Stimulated activated naive CD8-positive, alpha-beta T cell treated with anti-CD3 and anti-CD28 coated beads, Interleukin-15, amount 100 ng/mL, for 72 hours (primary cell): ENCODE measurements around the gene TMEM150B.

Experiments
- ATAC-seq: fragments of 150-1000 bp; cut with Tn5 transposase; 2 replicates; pipeline ENCODE4 v1.10.0; 2021; ENCODE audit warnings: mild to moderate bottlenecking, moderate library complexity
- DNase-seq, 2 donors: peaks; one replicate each; pipeline ENCODE4 v3.0.0; 2021 to 2022
- H3K27ac Mint-ChIP-seq, 2 donors: one replicate each; pipeline ENCODE4 v1.8.0; 2022; ENCODE audit warnings: mild to moderate bottlenecking in 2 of 2, mixed read lengths in 2 of 2, moderate library complexity in 2 of 2
- H3K27me3 Mint-ChIP-seq: one replicate; pipeline ENCODE4 v1.8.0; 2022; ENCODE audit warnings: mixed read lengths
- H3K4me1 Mint-ChIP-seq: one replicate; pipeline ENCODE4 v1.8.0; 2022; ENCODE audit warnings: mild to moderate bottlenecking, mixed read lengths
- H3K4me3 Mint-ChIP-seq, 2 donors: one replicate each; pipeline ENCODE4 v1.8.0; 2022; ENCODE audit warnings: mild to moderate bottlenecking in 2 of 2, mixed read lengths in 2 of 2, moderate library complexity in 1 of 2
- H3K9me3 Mint-ChIP-seq, 2 donors: one replicate each; pipeline ENCODE4 v1.8.0; 2022; ENCODE audit warnings: mixed read lengths in 2 of 2

Gene TMEM150B

DNA sequence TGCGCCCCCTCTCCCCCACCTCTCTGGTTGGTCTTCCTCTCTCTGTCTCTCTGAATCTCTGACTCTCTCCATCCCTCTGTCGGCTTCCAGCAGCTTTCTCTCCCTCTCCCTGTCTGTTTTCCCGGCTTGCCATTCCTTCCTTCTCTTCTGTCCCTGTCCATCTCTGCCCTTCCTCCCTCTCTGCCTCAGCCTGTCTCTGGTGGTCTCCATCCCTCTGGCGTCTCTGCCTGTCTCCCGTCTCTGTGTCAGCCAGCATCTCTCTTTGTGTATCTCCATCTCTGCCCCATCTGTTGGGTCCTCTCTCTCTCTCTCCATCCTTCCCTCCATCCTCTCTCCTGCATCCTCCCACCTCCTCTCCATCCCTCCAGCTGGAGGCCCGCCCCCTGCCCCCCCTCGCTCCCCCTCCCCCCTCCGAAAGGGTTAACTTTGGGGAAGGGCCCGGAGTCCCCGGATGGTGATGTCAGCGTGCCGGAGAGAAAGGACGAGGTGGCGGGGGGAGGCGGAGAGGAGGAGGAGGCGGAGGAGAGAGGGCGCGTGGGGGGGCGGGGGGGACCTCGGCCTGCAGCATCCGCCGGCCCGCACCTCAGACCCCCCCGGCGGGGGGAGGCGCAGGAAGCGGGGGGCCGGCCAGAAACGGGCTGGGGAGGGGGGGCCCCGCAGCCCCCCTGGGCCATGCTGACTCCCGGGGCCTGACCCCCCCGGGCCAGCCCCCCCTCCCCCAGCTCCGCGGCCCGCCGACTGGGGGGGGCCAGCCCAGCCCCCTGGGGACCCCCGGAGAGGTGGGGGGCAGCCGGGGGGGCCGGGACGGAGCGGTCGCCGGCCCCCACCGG is 41.4 kb downstream of the TMEM150B start, which contains the start of gene BRSK1:
Gene BRSK1, plus strand, starts transcription at position 450 of the 830 bp plus-strand sequence. CDS start 446 bp downstream, outside the sequence.
- Mint-ChIP-seq H3K9me3 (no peaks in the 10 kb centered on the region), H3K27ac (peak within 1 kb of the TSS; percentile 30 to 84), H3K4me3 (peak within 1 kb of the TSS; percentile 74 to 80), H3K4me1 (peaks cover 52% of the 10 kb centered on the region), H3K27me3 (no peaks in the 10 kb centered on the region)
- DNase-seq: peak in 1 of 2 donors; percentile 60
- peak; percentile 2 for ATAC-seq

DNA sequence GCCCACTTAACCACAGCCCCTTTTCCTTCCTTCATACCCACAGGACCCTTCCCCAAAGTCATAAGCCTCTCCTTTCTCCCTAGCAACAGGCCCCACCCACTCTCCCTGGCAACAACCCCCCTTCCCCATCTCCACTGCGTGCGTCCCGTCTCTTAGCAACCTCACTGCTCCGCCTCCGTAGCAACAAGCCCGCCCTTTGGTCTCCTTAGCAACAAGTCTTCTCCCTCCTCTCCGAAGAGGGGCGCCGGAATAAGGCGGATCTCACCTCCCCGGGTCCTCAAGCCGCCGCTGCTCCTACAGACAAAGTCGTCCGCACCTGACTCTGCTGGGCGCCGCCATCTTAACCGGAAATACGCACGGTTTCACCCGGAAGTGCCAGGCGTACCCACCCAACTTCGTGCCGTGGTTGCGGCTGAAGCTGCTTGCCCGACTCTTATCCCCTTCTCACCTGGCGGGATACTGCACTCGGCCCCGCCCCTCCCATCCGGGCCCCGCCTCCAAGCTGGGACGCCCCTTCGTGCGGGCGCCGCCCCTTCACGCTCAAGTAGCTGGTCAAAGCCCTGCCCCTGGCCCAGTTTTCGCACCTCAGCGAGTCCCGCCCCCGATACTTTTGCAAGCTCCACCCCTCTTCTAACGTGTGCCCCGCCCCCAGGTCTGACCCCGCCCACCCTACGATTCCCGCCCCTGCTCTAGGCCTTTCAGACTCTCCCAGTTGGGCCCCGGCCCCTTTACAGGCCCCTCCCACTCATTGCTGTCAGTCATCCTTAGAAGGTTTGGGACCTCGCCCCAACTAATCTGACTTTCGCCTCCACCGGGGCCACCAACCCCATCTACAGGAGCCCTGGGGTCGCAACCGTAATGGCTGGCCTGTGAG is 45.1 kb downstream of the TMEM150B start, which contains the start of gene HSPBP1:
Gene HSPBP1, minus strand, starts transcription at position 341 of the 874 bp plus-strand sequence. CDS start 502 bp downstream, outside the sequence.
- H3K9me3 Mint-ChIP-seq: no peaks in the 10 kb centered on the region
- peaks cover 70% of the 10 kb centered on the region for H3K4me1 Mint-ChIP-seq
- peak; percentile 93 for ATAC-seq
- H3K4me3 Mint-ChIP-seq: peak within 1 kb of the TSS; percentile 99 to 100
- no peaks in the 10 kb centered on the region for H3K27me3 Mint-ChIP-seq
- peak within 1 kb of the TSS; percentile 99 to 100 for H3K27ac Mint-ChIP-seq
- DNase-seq: peak; percentile 99

DNA sequence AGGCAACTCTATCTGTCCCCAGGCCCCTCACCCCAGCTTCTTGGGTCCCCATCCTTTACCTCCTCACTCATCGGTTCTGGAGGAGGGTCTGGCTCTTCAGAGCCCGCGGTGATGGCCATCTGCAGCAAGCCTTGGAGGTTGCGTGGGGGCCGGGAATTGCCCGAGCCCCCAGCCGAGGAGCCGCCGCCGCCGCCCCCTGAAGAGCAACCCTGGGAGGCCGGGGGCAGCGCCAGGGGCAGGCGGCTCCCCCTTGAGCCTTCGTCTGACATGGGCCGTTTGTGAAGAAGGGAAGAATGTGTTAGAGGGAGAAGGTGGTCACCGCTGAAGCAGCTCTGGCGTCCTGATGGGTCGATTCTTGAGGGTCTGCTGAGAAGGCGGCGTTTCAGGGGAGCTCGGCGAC is 45.8 kb downstream of the TMEM150B start:
- Mint-ChIP-seq H3K27me3 (no peaks in the 10 kb centered on the region), H3K27ac (peak overlapping the region; percentile 99 to 100), H3K4me3 (peak overlapping the region; percentile 99 to 100), H3K9me3 (no peaks in the 10 kb centered on the region), H3K4me1 (peaks cover 66% of the 10 kb centered on the region)
- no peak for ATAC-seq
- DNase-seq: no peak

DNA sequence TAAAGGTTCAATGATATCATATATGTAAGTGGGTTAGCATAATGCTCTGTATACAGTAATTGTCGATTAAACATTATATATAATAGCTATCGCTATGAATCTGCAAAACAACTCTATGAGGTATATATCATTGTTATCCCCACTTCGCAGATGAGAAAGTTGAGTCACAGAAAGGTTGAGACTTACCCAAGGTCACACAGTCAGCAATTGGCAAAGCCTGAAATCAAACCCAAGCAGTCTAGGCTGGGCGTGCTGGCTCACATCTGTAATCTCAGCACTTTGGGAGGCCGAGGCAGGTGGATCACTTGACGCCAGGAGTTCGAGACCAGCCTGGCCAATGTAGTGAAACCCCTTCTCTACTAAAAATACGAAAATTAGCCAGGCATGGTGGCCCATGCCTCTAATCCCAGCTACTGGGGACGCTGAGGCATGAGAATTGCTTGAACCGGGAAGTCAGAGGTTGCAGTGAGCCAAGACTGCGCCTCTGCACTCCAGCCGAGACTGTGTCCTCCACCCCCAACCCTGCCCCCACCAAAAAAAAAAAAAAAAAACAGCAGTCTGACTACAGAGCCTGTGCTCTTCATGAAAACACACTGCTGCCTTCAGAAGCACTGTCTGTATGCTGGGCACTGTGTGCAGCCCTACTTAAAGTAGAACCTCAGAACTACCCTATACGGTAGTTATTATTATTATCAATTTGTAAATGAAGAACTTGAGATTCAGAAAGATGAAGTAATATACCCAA is 46.6 kb downstream of the TMEM150B start:
- Mint-ChIP-seq H3K27ac (no peak overlapping the region), H3K27me3 (no peaks in the 10 kb centered on the region), H3K4me1 (peaks cover 63% of the 10 kb centered on the region), H3K9me3 (no peaks in the 10 kb centered on the region), H3K4me3 (peak overlapping the region; percentile 99 to 100)
- ATAC-seq: no peak
- no peak for DNase-seq

DNA sequence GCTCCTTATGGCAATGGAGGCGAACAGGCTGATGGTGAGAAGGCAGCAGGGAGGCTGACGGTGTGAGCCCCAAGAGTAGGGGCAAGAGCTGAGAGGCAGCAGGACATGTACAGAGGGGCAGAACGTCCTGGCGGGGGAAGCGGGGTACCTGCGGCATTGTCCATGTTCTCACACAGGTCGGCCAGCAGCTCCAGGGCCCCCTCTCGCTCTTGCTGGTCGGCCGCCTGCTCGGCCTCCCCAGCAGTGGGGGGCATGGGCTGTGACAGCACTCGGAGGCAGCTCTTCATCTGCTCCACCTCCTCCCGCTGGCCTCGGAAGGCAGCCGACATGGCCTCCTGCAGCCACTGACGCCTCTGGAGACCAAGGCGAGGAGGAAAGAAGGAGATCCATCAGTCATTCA is 47.6 kb downstream of the TMEM150B start:
- Mint-ChIP-seq H3K27ac (no peak overlapping the region), H3K4me3 (no peak overlapping the region), H3K9me3 (no peaks in the 10 kb centered on the region), H3K27me3 (no peaks in the 10 kb centered on the region), H3K4me1 (peaks cover 52% of the 10 kb centered on the region)
- no peak for DNase-seq
- no peak for ATAC-seq

DNA sequence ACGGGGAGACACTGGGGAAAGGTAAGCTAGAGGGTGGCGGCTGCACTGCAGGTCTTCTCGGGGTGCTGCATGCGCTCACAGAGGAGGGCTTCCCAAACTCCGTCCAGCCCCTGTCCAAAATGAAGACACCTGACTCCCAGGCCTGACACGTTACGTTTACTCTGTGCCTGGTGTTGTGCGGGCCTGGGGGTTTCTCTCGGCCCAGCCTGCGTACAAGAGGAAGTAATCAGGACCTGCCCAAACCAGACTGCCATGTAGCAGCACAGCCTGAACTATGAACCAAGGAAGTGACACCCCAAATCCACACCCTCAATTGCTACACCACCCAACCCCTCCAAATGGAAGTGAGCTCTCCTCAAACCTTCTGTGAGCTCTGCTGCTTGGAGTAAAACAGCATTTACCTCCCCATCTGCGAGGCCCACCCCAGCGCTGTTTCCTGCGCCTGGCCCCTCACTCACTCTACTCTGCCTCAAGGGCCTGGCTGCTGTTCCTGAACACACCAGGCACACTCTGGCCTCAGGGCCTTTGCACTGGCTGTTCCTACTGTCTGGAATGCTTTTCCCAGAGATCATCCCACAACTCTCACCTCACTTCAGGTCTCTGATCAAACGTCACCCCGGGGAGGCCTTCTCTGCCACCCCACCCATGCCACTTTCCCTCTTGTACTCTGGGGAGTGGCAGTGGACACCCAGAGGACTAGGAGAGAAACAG is 48.3 kb downstream of the TMEM150B start:
- ATAC-seq (no peak), DNase-seq (no peak)
- Mint-ChIP-seq H3K27ac (no peak overlapping the region), H3K9me3 (no peaks in the 10 kb centered on the region), H3K27me3 (no peaks in the 10 kb centered on the region), H3K4me3 (no peak overlapping the region), H3K4me1 (peaks cover 50% of the 10 kb centered on the region)

DNA sequence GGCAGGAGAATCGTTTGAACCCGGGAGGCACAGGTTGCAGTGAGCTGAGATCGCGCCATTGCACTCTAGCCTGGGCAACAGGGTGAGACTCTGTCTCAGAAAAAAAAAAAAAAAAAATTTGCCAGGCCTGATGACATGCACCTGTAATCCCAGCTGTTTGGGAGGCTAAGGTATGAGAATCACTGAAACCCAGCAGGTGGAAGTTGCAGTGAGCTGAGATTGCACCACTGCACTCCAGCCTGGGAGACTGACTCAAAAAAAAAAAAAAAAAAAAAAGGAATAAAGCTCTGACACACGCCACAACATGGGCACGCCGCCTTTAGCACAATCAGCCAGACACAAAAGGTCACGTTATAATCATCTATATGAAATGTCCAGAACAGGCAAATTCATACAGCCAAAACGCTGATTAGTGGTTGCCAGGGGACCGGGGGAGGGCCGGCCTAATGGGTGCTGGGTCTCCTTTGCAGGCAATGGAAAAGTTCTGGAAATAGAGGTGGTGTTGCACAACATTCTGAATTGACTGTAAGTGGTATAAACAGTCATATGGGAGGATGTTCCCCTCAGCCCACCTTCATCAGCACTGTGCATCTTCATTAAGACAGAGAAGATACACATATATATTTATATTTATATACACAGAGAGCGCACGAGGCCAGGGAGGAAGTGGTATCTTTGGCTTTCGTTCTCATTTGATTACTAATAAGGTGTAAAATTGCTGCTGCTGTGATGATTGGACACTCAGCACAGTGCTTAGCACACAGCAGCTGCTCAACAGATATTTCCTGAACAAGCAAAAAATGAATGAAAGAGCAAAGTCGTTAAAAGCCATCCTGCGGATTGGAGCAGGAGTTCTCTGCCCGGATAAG is 49.1 kb downstream of the TMEM150B start:
- no peaks in the 10 kb centered on the region for H3K27me3 Mint-ChIP-seq
- no peak for ATAC-seq
- H3K9me3 Mint-ChIP-seq: no peaks in the 10 kb centered on the region
- no peak overlapping the region for H3K4me3 Mint-ChIP-seq
- H3K27ac Mint-ChIP-seq: peak overlapping the region in 1 of 2 donors; percentile 40
- peaks cover 43% of the 10 kb centered on the region for H3K4me1 Mint-ChIP-seq
- no peak for DNase-seq

DNA sequence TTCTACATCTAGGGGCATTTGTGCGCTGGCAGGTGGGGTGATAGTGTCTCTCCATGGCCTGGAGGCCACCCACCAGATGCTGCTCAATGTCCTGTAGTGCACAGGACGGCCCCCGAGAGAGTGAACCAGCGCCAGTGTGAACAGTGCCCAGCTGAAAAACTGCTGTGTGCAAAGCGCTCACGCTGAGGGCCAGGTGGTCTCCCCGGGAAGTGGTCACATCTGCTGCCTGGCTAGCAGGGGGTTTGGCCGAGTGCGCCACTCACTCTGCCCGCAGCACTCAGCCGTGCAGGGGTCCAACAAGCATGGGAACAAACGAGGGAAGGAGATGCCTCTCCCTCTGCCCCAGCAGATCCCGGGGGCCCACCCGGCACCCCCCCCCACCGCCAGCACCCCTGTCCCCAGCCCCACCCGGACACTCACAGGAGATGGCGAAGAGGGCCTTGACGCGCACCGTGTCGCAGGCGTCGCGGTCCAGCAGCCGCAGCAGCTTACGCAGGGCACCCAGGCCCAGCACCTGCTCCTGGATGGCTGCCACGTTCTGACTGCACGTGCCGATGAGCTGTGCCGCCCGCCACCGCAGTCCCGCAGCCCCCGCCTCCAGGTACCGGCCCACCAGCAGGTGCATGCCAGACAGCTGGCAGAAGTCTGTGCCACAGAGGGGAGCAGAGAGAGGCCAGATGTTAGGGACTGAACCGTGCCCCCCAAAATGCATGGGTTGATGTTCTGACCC is 51.0 kb downstream of the TMEM150B start:
- H3K4me1 Mint-ChIP-seq: peaks cover 23% of the 10 kb centered on the region
- H3K9me3 Mint-ChIP-seq: no peaks in the 10 kb centered on the region
- DNase-seq: no peak
- no peaks in the 10 kb centered on the region for H3K27me3 Mint-ChIP-seq
- no peak for ATAC-seq
- H3K27ac Mint-ChIP-seq: no peak overlapping the region
- H3K4me3 Mint-ChIP-seq: no peak overlapping the region

DNA sequence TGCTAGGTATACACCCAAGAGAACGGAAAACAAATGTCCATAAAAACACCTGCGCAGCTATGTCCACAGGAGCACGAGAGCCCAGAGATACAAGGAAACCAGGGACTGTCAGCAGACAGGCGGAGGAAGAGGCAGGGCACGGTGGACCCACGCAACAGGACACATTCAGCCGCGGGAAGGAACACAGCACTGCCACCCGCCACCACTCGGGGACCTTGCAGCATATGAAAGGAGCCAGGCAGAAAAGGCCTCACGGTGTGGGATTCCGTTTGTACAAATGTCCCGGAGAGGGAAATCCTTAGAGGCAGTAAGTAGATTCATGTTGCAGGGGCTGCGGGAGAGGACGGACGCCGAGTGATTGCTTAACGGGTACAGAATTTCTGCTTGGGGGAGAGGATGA is 53.0 kb downstream of the TMEM150B start:
- peaks cover 10% of the 10 kb centered on the region for H3K4me1 Mint-ChIP-seq
- H3K9me3 Mint-ChIP-seq: no peaks in the 10 kb centered on the region
- no peak overlapping the region for H3K4me3 Mint-ChIP-seq
- H3K27me3 Mint-ChIP-seq: no peaks in the 10 kb centered on the region
- H3K27ac Mint-ChIP-seq: peak overlapping the region in 1 of 2 donors; percentile 82
- DNase-seq: no peak
- ATAC-seq: no peak

DNA sequence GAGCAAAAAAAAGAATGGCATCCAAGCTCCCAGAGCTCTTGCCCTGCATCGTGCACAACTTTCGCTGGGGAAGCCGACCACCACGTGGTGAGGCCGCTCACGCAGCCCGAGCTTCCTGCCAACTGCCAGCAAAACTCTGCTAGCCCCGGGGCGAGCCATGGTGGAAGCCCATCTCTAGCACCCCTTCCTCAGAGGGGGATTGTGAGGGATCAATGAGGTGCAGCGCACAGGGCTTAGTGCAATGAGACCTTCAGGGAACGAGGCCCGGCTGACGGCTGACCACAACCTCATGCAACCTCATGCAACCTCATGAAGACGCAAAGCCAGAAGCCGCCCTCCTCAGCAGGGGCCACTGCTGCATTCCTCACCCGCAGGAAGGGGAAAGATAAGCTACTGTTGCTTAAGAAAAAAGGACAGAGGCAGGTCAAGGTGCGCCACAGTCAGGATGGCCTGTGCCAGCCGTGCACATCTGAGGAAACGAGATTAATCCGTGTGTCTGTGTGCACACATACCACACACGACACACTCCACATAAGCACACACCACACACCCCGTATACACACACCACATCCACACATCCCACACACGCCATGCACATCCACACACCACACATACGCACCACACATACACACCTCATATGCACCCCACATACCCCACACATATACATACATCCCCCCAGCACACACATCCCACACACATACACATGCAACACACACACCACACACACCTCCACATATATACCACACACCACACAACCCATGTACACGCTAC is 54.8 kb downstream of the TMEM150B start:
- H3K27ac Mint-ChIP-seq: peak overlapping the region in 1 of 2 donors; percentile 2
- H3K9me3 Mint-ChIP-seq: peaks cover 6 to 8% of the 10 kb centered on the region in 2 donors
- no peak for DNase-seq

DNA sequence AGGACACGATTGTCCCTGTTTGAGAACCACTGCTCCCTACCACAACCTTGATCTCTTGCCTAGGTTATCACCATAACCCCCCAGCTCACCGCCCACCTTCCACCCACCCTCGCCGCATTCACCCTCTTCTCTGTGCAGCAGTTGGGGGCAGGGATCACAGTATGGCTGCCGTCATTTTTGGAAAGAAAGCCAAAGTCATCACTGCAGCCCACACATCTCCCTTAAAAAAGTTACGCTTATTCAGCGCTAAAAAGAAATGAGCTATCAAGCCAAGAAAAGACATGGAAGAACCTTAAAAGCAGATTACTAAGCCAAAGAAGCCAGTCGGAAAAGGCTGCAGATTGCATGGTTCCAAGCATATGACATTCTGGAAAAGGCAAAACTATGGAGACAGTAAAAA is 55.8 kb downstream of the TMEM150B start:
- Mint-ChIP-seq H3K4me3 (no peak overlapping the region), H3K27me3 (no peaks in the 10 kb centered on the region), H3K27ac (no peak overlapping the region), H3K9me3 (peaks cover 6 to 8% of the 10 kb centered on the region in 2 donors), H3K4me1 (no peaks in the 10 kb centered on the region)
- DNase-seq: no peak
- no peak for ATAC-seq

More for the DNA sequence above, 54.8 kb downstream of the TMEM150B start:
- H3K4me3 Mint-ChIP-seq: no peak overlapping the region
- no peak for ATAC-seq
- H3K27me3 Mint-ChIP-seq: no peaks in the 10 kb centered on the region
- no peaks in the 10 kb centered on the region for H3K4me1 Mint-ChIP-seq

DNA sequence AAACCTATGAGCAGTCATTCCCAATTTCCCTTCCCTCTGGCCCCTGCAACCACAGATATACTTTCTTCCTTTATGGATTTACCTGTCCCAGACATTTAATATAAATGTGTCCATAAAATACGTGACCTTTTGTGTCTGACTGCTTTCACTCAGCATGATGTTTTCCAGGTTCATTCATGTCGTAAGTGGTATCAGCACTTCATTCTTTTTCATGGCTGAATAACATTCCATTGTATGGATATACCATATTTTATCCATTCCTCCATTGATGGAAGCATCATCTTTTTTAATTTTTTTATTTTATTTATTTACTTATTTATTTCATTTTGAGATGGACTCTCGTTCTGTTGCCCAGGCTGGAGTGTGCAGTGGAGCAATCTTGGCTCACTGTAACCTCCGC is 58.3 kb downstream of the TMEM150B start:
- H3K4me3 Mint-ChIP-seq: no peak overlapping the region
- no peak for DNase-seq
- H3K4me1 Mint-ChIP-seq: no peaks in the 10 kb centered on the region
- ATAC-seq: no peak
- H3K9me3 Mint-ChIP-seq: peaks cover 6 to 8% of the 10 kb centered on the region in 2 donors
- no peak overlapping the region for H3K27ac Mint-ChIP-seq
- no peaks in the 10 kb centered on the region for H3K27me3 Mint-ChIP-seq

DNA sequence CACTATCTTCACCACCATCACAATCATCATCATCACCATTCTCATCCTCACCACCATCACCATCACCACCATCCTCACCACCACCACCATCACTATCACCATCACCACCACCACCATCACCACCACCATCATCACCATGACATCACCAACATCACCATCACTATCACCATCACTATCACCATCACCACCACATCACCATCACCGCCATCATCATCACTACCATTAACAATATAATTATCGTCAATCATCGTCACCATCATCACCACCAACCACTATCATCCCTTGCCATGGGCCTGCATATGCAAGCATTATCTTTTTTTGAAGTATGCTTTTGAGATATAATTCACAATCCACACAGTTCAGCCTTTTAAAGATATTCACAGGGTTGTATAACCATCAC is 58.7 kb downstream of the TMEM150B start:
- ATAC-seq: no peak
- DNase-seq: no peak
- Mint-ChIP-seq H3K27me3 (no peaks in the 10 kb centered on the region), H3K4me1 (no peaks in the 10 kb centered on the region), H3K9me3 (peaks cover 6 to 8% of the 10 kb centered on the region in 2 donors), H3K27ac (peak overlapping the region in 1 of 2 donors; percentile 0), H3K4me3 (no peak overlapping the region)
